ENCODE measurements around the gene OLFML2A.

The OLFML2A gene

DNA sequence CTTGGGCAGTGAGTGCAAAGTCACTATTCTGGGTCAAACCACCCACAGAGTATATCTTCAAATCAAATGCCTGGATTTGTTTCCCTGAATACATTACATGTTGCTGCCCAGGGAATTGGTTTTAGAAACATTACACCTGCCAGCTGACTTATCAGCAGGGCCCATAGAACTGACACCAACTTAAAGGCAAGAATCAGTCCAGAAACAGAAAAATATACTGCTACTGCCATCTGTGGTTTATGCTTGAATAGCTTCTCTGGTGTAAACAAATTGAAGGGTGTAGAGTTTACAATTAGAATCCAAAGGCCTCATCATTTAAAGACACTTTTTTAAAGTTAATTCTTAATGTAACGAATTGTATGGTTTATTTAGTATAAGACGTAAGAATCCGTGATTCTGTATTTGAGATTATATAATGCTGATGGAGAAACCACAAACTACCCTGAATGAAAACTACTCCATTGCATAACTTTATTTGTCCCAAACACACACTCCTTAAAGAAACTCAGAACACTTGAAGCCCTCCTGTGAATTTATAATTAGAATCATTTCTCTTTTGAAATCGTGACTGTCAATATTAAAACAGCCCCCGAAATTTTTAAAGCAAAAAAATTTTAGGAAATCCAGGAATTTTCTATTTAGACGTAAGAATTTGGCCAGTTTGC, 12.0 kb upstream of the OLFML2A start:
- no peaks in the 10 kb centered on the region for H3K27me3 ChIP-seq (ENCODE audit: control insufficient read depth, insufficient read depth, low read length)
- no peak overlapping the region for H2AFZ ChIP-seq
- no peak overlapping the region for H3K9ac ChIP-seq

DNA sequence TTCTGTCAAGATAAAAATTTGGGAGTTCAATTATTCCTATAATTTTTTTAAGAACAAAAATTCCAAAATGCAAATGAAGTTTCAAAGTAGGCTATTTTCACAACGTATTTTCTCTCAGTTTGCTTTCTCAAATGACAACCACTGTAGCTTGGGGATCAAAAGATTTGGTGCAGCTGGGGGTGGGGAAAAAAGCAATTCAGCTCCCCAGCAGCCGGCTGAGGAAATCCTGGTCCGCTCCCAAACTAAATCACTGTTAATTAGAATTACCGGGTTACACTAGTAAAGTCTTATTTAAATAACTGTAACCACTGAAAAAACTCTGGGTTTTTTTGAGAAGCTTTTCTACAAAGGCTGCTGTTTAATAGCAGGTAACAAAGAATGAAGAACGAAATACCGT, 11.5 kb upstream of the OLFML2A start:
- H3K27me3 ChIP-seq (ENCODE audit: control insufficient read depth, insufficient read depth, low read length): no peaks in the 10 kb centered on the region
- no peak overlapping the region for H2AFZ ChIP-seq
- H3K4me2 ChIP-seq (ENCODE audit: low read length): no peak overlapping the region
- H3K9ac ChIP-seq: no peak overlapping the region
- H3K36me3 ChIP-seq (ENCODE audit: control insufficient read depth, insufficient read depth, low read length): no peaks in the 10 kb centered on the region
- no peaks in the 10 kb centered on the region for H3K9me3 ChIP-seq (ENCODE audit: control insufficient read depth, low read length)
- H3K4me1 ChIP-seq: no peaks in the 10 kb centered on the region
- no peak overlapping the region for H3K27ac ChIP-seq
- TF ChIP-seq, protein P1, sequence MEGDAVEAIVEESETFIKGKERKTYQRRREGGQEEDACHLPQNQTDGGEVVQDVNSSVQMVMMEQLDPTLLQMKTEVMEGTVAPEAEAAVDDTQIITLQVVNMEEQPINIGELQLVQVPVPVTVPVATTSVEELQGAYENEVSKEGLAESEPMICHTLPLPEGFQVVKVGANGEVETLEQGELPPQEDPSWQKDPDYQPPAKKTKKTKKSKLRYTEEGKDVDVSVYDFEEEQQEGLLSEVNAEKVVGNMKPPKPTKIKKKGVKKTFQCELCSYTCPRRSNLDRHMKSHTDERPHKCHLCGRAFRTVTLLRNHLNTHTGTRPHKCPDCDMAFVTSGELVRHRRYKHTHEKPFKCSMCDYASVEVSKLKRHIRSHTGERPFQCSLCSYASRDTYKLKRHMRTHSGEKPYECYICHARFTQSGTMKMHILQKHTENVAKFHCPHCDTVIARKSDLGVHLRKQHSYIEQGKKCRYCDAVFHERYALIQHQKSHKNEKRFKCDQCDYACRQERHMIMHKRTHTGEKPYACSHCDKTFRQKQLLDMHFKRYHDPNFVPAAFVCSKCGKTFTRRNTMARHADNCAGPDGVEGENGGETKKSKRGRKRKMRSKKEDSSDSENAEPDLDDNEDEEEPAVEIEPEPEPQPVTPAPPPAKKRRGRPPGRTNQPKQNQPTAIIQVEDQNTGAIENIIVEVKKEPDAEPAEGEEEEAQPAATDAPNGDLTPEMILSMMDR (IDR thresholded peaks at IDR 0.05): no peak
- H3K79me2 ChIP-seq: no peaks in the 10 kb centered on the region
- H3K4me3 ChIP-seq (ENCODE audit: low read depth, low read length): no peak overlapping the region

More for the DNA sequence above, 12.0 kb upstream of the OLFML2A start:
- Histone ChIP-seq H3K4me1 (no peaks in the 10 kb centered on the region), H3K27ac (no peak overlapping the region), H3K9me3 (ENCODE audit: control insufficient read depth, low read length) (no peaks in the 10 kb centered on the region), H3K36me3 (ENCODE audit: control insufficient read depth, insufficient read depth, low read length) (no peaks in the 10 kb centered on the region), H3K4me3 (ENCODE audit: low read depth, low read length) (no peak overlapping the region), H3K79me2 (no peaks in the 10 kb centered on the region), H3K4me2 (ENCODE audit: low read length) (no peak overlapping the region)
- TF ChIP-seq, protein P1 (IDR thresholded peaks at IDR 0.05): no peak

DNA sequence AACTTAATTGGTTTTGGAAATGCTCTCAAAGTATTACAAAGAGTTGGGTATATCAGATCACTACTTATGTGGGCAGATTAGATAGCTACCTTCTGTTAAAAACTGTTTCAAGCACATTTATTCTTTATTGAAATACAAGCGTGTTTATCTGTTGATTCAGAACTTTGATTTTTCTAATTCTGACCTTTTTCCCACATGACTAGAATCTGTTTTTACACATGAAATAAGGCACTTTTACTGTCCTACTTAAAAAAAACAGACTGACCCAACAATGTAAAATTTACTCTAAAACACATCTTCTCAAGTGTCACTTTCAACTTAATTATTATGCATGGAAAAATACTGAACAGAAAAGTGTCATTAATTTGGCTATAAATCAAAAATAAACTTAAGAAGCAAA, 10.6 kb upstream of the OLFML2A start:
- Histone ChIP-seq H3K9me3 (ENCODE audit: control insufficient read depth, low read length) (no peaks in the 10 kb centered on the region), H3K79me2 (no peaks in the 10 kb centered on the region), H3K4me2 (ENCODE audit: low read length) (no peak overlapping the region), H3K27ac (no peak overlapping the region), H3K27me3 (ENCODE audit: control insufficient read depth, insufficient read depth, low read length) (no peaks in the 10 kb centered on the region), H3K36me3 (ENCODE audit: control insufficient read depth, insufficient read depth, low read length) (no peaks in the 10 kb centered on the region), H2AFZ (no peak overlapping the region), H3K4me3 (ENCODE audit: low read depth, low read length) (no peak overlapping the region), H3K9ac (no peak overlapping the region), H3K4me1 (no peaks in the 10 kb centered on the region)
- TF ChIP-seq, protein P1 (IDR thresholded peaks at IDR 0.05): no peak

- no peak overlapping the region for H2AFZ ChIP-seq
- H3K4me1 ChIP-seq: no peaks in the 10 kb centered on the region
- TF ChIP-seq, protein P1 (IDR thresholded peaks at IDR 0.05): no peak
- no peaks in the 10 kb centered on the region for H3K79me2 ChIP-seq
- no peak overlapping the region for H3K4me3 ChIP-seq (ENCODE audit: low read depth, low read length)
- no peak overlapping the region for H3K4me2 ChIP-seq (ENCODE audit: low read length)
- H3K9me3 ChIP-seq (ENCODE audit: control insufficient read depth, low read length): no peaks in the 10 kb centered on the region
- H3K36me3 ChIP-seq (ENCODE audit: control insufficient read depth, insufficient read depth, low read length): no peaks in the 10 kb centered on the region
- H3K9ac ChIP-seq: no peak overlapping the region
- H3K27me3 ChIP-seq (ENCODE audit: control insufficient read depth, insufficient read depth, low read length): no peaks in the 10 kb centered on the region
- no peak overlapping the region for H3K27ac ChIP-seq
Observed at GRCh38 chr9:124766815-124767554, 9.9 kb upstream of the OLFML2A start.

Data from parathyroid adenoma (tissue), 2 donors.